Thyroid gland (tissue), 4 donors: ENCODE data around the gene TRIM24. TPM values are rescaled to one million over a fixed set of nuclear protein-coding genes. Genes with fewer than 3 reads are reported as not detected.

Source experiments
- DNase-seq, 2 donors: peaks; one replicate each; pipeline ENCODE4 v3.0.0-alpha.2; 2019
- H3K27ac ChIP-seq, 3 donors: fragments of 200-600 bp; sonication (generic); 1 replicate in 2 of 3; 2 replicates in 1 of 3; pipeline ENCODE4 v1.5.1; 2016 to 2019; ENCODE audit warnings: mild to moderate bottlenecking in 1 of 3, moderate library complexity in 1 of 3
- H3K27me3 ChIP-seq: fragments of 200-600 bp; sonication (generic); one replicate; pipeline ENCODE4 v1.5.1; 2019
- H3K36me3 ChIP-seq, 2 donors: fragments of 200-600 bp; sonication (generic); one replicate each; pipeline ENCODE4 v1.5.1; 2016 to 2019
- H3K4me1 ChIP-seq, 2 donors: fragments of 200-600 bp; sonication (generic); one replicate each; pipeline ENCODE4 v1.5.1; 2017 to 2019
- H3K4me3 ChIP-seq, 3 donors: fragments of 200-600 bp; sonication (generic); replicated peaks in 1 of 3; 1 replicate in 2 of 3; 2 replicates in 1 of 3; pipeline ENCODE4 v1.5.1; 2016; ENCODE audit warnings: mild to moderate bottlenecking in 1 of 3
- H3K9me3 ChIP-seq: fragments of 200-600 bp; sonication (generic); one replicate; pipeline ENCODE4 v1.5.1; 2017
- POLR2A ChIP-seq, 2 donors: fragments of 450-650 bp; IDR thresholded peaks; one replicate each; pipeline ENCODE4 v1.6.1; 2017; ENCODE audit warnings: antibody characterized with exemption in 2 of 2, mild to moderate bottlenecking in 2 of 2, moderate library complexity in 1 of 2
- WGBS, 2 donors: methylation state at CpG; one replicate each; pipeline ENCODE4 v1.1.5; 2017; 5-methylcytosine and 5-hydroxymethylcytosine counted together
- intact Hi-C: fragments of 100-400 bp; cut with DNase I; formaldehyde crosslinking; loops from one replicate; pipeline ENCODE4 v1.15.1; 2023
- total RNA-seq, 4 donors: library from RNA; depleted of rRNA; stranded (reverse); fragments of >200 nt; gene quantifications; one replicate each; pipeline ENCODE4 v1.2.3, GENCODE V29; 2016
- TF ChIP-seq, protein P1 (sequence below), 6 experiments: fragments of 200-600 bp in 3 of 6; fragments of 450-650 bp in 3 of 6; sonication (generic) in 3 of 6; IDR thresholded peaks; one replicate each; pipeline ENCODE4 v1.5.1; 2016 to 2019; ENCODE audit warnings: antibody characterized with exemption in 6 of 6, mild to moderate bottlenecking in 2 of 6, inconsistent platforms in 1 of 6, moderate library complexity in 1 of 6

The TRIM24 gene
- total RNA-seq, 4 donors from 2014 or later = 21.8 to 27.0 (median 24.7) TPM

GRCh38 chr7:138556771-138557484 is 96.9 kb downstream of the TRIM24 start:
- Histone ChIP-seq H3K27ac (no peak overlapping the region), H3K4me3 (no peak overlapping the region), H3K36me3 (peaks cover 25 to 59% of the 10 kb centered on the region in 2 donors), H3K27me3 (no peaks in the 10 kb centered on the region), H3K4me1 (no peaks in the 10 kb centered on the region), H3K9me3 (no peaks in the 10 kb centered on the region)
- no peak for DNase-seq
- intact Hi-C loops = no loop called here
- no peak for TF ChIP-seq POLR2A (IDR thresholded peaks at IDR 0.05)
- TF ChIP-seq, protein P1, sequence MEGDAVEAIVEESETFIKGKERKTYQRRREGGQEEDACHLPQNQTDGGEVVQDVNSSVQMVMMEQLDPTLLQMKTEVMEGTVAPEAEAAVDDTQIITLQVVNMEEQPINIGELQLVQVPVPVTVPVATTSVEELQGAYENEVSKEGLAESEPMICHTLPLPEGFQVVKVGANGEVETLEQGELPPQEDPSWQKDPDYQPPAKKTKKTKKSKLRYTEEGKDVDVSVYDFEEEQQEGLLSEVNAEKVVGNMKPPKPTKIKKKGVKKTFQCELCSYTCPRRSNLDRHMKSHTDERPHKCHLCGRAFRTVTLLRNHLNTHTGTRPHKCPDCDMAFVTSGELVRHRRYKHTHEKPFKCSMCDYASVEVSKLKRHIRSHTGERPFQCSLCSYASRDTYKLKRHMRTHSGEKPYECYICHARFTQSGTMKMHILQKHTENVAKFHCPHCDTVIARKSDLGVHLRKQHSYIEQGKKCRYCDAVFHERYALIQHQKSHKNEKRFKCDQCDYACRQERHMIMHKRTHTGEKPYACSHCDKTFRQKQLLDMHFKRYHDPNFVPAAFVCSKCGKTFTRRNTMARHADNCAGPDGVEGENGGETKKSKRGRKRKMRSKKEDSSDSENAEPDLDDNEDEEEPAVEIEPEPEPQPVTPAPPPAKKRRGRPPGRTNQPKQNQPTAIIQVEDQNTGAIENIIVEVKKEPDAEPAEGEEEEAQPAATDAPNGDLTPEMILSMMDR (IDR thresholded peaks at IDR 0.05) = no peak
- 97 to 98% methylated on average over 3 of the region's 3 CpGs for WGBS, 2 donors

DNA sequence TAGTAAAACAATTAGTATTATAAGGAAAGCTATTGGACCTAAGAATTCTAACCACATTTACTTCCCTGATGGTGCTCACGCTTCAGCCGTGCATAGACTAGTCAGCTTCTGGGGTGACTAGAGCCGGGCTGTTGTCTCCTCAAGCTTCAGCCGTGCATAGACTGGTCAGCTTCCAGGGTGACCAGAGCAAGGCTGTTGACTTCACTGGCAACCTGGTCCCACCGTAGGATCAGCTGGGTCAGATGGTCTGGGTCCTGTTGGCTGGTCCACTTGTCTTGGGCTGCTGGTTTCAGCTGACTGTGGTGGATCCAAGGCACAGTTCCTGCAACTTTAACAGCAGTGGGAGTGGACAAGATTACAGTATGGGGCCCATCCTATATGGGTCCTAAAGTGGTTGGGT is 99.4 kb downstream of the TRIM24 start:
- no peaks in the 10 kb centered on the region for H3K9me3 ChIP-seq
- no peaks in the 10 kb centered on the region for H3K4me1 ChIP-seq
- peaks cover 26 to 52% of the 10 kb centered on the region in 2 donors for H3K36me3 ChIP-seq
- TF ChIP-seq, protein P1 (IDR thresholded peaks at IDR 0.05) = no peak
- TF ChIP-seq POLR2A (IDR thresholded peaks at IDR 0.05) = no peak
- H3K4me3 ChIP-seq = no peak overlapping the region
- H3K27ac ChIP-seq = no peak overlapping the region
- no peak for DNase-seq
- no peaks in the 10 kb centered on the region for H3K27me3 ChIP-seq
- WGBS, 2 donors = 97 to 100% methylated on average over 5 of the region's 5 CpGs
- intact Hi-C loops = no loop called here

DNA sequence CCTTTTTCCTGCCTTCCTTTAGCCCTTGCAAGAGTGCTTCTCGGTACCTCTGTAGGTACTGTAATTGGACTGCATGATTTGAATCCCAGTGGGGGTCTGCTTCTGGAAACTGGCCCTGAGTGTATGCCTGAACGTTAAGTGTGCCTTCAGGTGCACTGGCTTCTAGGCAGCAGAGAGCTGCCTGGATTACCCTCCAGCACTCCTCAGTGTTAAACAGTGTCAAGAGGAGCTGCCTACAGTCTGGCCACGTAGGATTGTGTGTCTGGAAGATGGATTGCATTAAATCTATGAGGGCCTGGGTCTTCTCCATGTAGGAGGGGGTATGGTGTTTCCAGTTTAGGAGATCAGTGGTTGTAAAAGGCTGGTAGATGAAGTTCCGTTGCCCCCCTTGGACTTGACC is 103.7 kb downstream of the TRIM24 start:
- H3K27ac ChIP-seq = peak overlapping the region in 1 of 3 donors; percentile 17
- no peak for DNase-seq
- peaks cover 30 to 32% of the 10 kb centered on the region in 2 donors for H3K36me3 ChIP-seq
- no peak overlapping the region for H3K4me3 ChIP-seq
- no peaks in the 10 kb centered on the region for H3K9me3 ChIP-seq
- intact Hi-C loops = no loop called here
- WGBS, 2 donors = 75 to 81% methylated on average over 4 of the region's 4 CpGs
- no peak for TF ChIP-seq POLR2A (IDR thresholded peaks at IDR 0.05)
- TF ChIP-seq, protein P1 (IDR thresholded peaks at IDR 0.05) = no peak
- no peaks in the 10 kb centered on the region for H3K4me1 ChIP-seq
- H3K27me3 ChIP-seq = no peaks in the 10 kb centered on the region

- intact Hi-C loops = no loop called here
- Histone ChIP-seq H3K27me3 (no peaks in the 10 kb centered on the region), H3K27ac (peak overlapping the region in 1 of 3 donors; percentile 17), H3K9me3 (no peaks in the 10 kb centered on the region), H3K36me3 (peaks cover 32 to 37% of the 10 kb centered on the region in 2 donors), H3K4me1 (no peaks in the 10 kb centered on the region), H3K4me3 (no peak overlapping the region)
- TF ChIP-seq, protein P1 (IDR thresholded peaks at IDR 0.05) = no peak
- TF ChIP-seq POLR2A (IDR thresholded peaks at IDR 0.05) = no peak
- 85 to 94% methylated on average over 5 of the region's 5 CpGs for WGBS, 2 donors
- DNase-seq = peak in 1 of 2 donors; percentile 10
These were observed 104.3 kb downstream of the TRIM24 start for GRCh38 chr7:138564365-138564764.

DNA sequence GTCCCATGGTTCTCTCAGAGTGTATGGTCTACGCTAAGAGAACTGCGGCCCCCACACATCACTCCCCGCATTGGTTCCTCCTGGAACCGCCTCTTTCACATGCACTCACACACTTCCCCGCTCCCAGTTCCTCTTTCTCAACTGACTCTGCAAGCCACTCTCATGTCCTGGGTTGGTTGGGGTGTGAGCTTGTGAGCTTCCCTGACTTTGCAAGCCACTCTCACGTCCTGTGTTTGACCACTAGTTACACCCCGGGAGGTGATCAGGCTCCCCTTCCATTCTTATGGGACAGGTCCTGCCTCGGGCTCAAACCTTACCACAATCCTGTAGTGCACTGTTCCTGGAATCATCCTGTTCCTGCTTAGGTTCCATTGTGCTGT is 105.0 kb downstream of the TRIM24 start:
- no peaks in the 10 kb centered on the region for H3K9me3 ChIP-seq
- intact Hi-C loops = no loop called here
- H3K27ac ChIP-seq = no peak overlapping the region
- DNase-seq = no peak
- H3K4me1 ChIP-seq = no peaks in the 10 kb centered on the region
- no peak overlapping the region for H3K4me3 ChIP-seq
- peaks cover 35 to 37% of the 10 kb centered on the region in 2 donors for H3K36me3 ChIP-seq
- no peaks in the 10 kb centered on the region for H3K27me3 ChIP-seq
- TF ChIP-seq, protein P1 (IDR thresholded peaks at IDR 0.05) = no peak
- no peak for TF ChIP-seq POLR2A (IDR thresholded peaks at IDR 0.05)
- WGBS, 2 donors = 98% methylated on average over 8 of the region's 8 CpGs
